Occipital lobe (tissue), 2 donors: ENCODE results near the gene TMEM156. TPM values are rescaled to one million over a fixed set of nuclear protein-coding genes. Genes with fewer than 3 reads are reported as not detected.
"Not testable (repeated sequence)": the region's sequence is repeated elsewhere in the genome, so short reads cannot be mapped to it uniquely, and the experiment has no call there.

Experiments used
- DNase-seq: peaks from one replicate; lab custom pipeline; 2025; lab: John Stamatoyannopoulos, UW
- total RNA-seq: library from RNA; depleted of rRNA; stranded (reverse); fragments of >200 nt; gene quantifications from one replicate; pipeline ENCODE4 v1.2.3, GENCODE V29; 2014

TMEM156 gene
- total RNA-seq, 1 donor from 2014 or later: 0.31 TPM

GRCh38 chr4:38958453-38959190 lies 73.6 kb downstream of the TMEM156 start:
- DNase-seq: no peak

GRCh38 chr4:38957893-38958292 lies 74.3 kb downstream of the TMEM156 start:
- no peak for DNase-seq

DNA sequence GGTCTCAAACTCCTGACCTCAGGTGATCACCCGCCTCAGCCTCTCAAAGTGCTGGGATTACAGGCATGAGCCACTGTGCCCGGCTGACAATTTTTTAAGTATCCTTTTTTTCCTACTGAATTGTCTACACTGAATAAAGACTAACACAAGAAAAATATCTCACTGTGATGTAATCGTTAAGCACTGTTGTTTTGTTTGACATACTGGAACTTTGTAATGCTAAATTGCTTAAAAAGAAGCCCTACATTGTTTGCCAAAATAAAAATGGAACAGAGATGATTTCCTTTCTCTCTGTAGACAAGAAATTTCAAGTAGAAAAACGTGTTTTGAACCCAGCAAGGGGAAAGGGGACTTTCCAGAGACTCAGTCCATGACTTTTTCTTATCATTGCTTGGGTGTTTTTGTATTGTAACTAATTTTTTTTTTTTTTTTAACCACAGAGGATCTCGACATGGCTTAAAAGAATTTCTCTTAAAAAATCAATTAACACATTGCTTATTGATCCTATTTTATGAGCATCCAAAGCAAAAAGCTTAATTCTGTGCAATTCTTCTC lies 74.9 kb downstream of the TMEM156 start:
- DNase-seq: no peak

DNA sequence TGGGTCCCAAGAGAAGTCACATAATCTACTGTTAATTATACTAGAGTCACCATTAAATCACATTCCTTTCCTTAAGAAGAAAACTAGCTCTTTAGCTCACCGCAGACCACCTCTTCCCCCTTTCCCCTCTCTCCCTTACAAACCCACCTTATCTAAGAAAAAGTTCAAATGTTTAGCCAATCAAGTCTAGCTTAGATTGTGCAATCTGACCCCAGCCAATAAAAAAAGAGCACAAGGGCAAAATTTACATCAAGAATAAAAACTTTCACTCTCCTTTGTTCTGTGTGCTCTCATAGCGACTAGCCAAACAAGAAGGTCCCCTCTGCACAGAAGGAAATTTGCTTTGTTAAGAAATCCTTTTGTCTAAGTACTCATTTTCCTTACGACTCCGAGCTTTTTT lies 76.3 kb downstream of the TMEM156 start:
- DNase-seq: no peak

- DNase-seq: no peak
These were observed 77.5 kb downstream of the TMEM156 start for GRCh38 chr4:38954727-38955126.

DNA sequence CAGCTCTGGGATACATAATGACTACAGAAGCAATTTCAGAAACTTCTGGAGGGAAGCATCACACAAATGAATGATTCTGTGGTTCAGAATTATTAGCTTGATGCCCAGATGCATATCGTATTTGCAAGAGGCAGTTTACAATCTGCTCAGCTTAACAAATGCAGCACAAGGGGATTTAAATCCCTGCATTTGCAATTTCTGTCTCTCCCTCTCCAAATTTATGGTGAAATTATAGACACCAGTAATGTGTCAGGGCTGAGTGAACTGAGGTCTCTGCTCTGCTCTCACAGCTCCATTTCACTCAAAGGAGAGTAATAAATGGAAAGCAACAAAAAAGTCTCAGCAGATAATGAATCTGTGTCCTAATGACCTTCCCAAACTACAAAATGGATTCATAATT lies 80.2 kb downstream of the TMEM156 start:
- DNase-seq: no peak

DNA sequence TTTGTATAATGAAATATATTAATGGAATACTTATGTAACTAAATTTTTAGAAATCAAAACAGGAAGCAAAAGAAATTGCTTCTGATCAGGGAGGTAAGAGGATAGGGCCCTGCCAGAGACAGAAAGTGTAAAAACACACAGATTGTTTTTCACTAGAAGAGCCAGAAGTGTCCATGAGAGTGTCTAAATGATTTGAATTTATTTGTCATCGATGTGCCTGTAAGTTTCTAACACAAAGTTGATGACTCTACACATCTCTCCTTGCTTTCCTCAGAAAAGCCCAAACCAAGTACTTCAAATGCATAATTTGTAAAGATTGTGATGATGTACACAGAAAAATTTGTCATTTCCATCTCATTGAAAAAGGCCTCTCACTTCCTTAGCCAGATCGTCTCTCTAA lies 80.6 kb downstream of the TMEM156 start:
- DNase-seq: no peak

- DNase-seq: no peak
These were observed 81.5 kb downstream of the TMEM156 start for GRCh38 chr4:38950734-38951133.

DNA sequence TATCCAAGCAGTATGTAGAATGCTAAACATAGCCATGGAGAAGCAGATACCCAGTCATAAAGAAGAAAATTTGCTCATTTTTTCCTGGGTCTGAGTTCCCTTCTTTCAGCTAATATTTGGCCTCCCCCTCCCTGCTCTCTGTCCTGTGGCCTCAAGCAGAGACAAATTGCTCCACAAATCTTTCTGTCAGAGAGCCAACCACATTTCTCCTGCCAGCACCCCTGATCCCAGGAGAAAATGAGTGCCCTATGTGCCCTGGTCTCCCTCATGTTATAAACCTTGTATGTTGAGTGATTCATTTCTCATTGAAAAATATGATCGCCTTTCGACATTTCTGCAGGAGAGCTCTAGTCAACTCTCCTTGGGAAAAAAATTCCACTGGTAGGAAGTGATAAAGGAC lies 82.0 kb downstream of the TMEM156 start:
- DNase-seq: no peak

GRCh38 chr4:38949411-38950051 lies 82.7 kb downstream of the TMEM156 start:
- no peak for DNase-seq

- peak; percentile 15 for DNase-seq
These were observed 83.7 kb downstream of the TMEM156 start for GRCh38 chr4:38948551-38948950.

- no peak for DNase-seq
These were observed 85.3 kb downstream of the TMEM156 start for GRCh38 chr4:38946919-38947318.

GRCh38 chr4:38944440-38944839 lies 87.8 kb downstream of the TMEM156 start:
- DNase-seq: no peak

GRCh38 chr4:38943343-38943742 lies 88.9 kb downstream of the TMEM156 start:
- DNase-seq: no peak

- DNase-seq: not testable (repeated sequence)
These were observed 90.3 kb downstream of the TMEM156 start for GRCh38 chr4:38941906-38942305.

- DNase-seq: no peak
These were observed 91.7 kb downstream of the TMEM156 start for GRCh38 chr4:38940476-38940875.

DNA sequence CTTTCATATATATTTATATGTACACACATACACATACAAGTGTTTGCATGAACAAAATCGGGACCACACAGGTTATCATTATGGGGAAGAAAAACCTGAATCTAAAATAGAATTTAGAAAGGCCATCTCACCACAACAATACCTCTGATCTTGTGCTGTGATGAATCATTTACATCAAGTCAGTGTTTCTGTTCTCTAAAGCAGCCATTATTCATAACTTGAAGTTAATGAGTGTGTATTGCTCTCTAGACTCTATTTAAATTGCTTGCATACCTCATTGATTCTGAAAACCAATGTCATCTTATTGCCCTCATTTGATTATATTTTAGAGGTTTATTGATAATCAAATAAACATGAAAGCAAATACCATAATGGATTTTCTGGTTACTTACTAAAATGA lies 93.0 kb downstream of the TMEM156 start:
- DNase-seq: no peak

- no peak for DNase-seq
These were observed 96.7 kb downstream of the TMEM156 start for GRCh38 chr4:38935391-38936073.

GRCh38 chr4:38931125-38931524 lies 101.1 kb downstream of the TMEM156 start:
- no peak for DNase-seq

DNA sequence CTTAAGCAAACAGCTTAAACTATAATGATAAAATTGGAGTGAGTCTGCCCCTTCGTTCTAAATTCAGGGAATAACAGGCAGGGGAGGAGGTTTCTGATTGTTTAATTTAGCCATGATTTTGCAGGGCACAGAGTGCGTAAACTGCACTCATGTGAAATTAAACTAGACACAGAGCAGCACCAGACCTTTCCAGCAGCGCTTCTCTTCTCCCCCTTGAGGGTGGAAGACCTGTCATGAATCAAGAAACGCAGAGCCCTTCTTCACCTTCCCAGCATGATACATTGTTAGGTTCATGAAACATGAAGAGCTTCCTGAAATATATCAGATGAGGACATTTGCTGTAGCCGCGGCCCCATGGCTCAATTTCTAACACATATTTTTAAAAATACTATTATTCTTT lies 101.5 kb downstream of the TMEM156 start:
- no peak for DNase-seq

DNA sequence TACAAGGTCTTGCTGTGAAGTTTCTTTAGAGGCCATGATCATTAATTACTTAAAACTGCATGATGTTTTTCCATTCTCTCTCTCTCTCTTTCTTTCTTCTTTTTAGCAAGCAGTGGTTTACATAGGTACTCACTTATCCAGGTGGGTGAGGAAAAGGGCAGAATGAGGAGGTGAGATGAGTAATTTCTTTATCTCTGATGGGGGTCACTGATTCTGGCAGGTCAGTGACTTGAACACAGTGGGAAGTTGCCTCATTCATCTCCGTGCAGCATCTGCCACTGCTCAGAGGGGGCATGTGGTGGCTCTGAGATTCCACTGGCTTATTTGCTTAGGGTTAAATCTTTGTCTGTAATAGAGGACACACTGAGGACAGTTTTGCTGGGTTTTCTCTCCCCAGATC lies 102.0 kb downstream of the TMEM156 start:
- no peak for DNase-seq

DNA sequence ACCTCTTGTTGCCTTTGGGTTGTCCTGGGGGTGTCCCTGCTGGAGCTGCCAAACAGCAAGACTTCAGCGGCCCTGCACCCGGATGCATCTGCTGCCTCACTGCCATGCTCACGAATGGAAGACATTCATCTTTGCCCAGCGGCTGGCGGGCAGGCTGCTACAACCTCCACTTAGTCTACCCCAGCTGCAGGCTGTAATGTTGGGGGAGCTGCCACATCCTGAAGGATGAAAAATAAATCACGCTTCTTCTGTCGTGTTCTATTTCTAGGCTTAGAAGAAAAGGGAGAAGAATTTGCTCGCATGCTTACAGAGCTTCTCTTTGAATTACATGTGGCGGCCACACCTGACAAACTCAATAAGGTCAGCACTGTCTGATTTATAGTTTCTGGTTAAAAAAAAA lies 103.2 kb downstream of the TMEM156 start:
- DNase-seq: no peak
